GM12873 (cell line): ENCODE measurements around the gene PPP4R3A.

Experiments
- TF ChIP-seq, protein P1 (sequence below): IDR thresholded peaks from 2 replicates; pipeline ENCODE4 v1.5.1; 2012; ENCODE audit warnings: low read depth, mild to moderate bottlenecking, moderate library complexity, low read length, control low read depth; ENCODE audit not compliant: insufficient read depth; ENCODE audit errors: missing control alignments

Gene PPP4R3A

DNA sequence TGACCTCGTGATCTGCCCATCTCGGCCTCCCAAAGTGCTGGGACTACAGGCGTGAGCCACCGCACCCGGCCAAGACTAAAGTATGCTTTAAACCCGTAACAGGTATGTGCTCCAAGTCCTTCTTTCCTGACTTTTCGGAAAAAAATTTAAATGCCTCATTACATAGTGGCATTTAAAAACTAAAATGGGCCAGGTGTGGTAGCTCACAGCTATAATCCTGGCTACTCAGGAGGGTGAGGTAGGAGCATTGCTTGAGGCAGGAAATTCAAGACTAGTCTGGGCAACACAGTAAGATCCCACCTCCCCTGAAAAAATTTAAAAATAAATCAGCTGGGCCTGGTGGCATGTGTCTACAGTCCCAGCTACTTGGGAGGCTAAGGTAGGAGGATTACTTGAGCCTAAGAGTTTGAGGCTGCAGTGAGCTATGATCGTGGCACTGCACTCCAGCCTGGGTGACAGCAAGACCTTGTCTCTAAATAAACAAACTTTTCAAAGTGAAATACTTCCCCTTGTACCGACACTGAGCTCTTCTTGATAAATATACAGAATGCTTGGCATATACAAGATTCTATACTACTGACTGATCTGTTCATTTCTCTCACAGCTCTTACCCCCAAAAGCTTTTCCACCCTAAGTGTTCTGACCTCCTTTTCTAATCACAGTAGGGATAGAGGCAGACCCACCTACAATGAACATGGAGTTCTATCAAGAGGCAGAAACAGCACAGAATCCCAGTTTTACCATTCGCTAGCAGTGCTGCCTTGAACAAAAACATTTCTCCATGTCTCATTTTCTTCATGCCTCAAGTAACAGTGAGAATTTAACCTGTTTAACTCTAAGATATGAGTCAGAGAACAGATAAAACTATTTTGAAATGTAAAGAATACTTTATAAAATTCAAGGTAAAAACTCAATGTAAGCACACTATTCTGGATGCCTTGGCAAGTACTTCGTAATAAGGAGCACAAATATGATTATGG, 7.9 kb downstream of the PPP4R3A start:
- TF ChIP-seq, protein P1, sequence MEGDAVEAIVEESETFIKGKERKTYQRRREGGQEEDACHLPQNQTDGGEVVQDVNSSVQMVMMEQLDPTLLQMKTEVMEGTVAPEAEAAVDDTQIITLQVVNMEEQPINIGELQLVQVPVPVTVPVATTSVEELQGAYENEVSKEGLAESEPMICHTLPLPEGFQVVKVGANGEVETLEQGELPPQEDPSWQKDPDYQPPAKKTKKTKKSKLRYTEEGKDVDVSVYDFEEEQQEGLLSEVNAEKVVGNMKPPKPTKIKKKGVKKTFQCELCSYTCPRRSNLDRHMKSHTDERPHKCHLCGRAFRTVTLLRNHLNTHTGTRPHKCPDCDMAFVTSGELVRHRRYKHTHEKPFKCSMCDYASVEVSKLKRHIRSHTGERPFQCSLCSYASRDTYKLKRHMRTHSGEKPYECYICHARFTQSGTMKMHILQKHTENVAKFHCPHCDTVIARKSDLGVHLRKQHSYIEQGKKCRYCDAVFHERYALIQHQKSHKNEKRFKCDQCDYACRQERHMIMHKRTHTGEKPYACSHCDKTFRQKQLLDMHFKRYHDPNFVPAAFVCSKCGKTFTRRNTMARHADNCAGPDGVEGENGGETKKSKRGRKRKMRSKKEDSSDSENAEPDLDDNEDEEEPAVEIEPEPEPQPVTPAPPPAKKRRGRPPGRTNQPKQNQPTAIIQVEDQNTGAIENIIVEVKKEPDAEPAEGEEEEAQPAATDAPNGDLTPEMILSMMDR, result no peak

GRCh38 chr14:91501348-91501747, 8.8 kb downstream of the PPP4R3A start:
- TF ChIP-seq, protein P1, result no peak

GRCh38 chr14:91496790-91497189, 13.3 kb downstream of the PPP4R3A start:
- TF ChIP-seq, protein P1, result no peak

GRCh38 chr14:91493169-91493568, 16.9 kb downstream of the PPP4R3A start:
- TF ChIP-seq, protein P1, result no peak

- TF ChIP-seq, protein P1, result no peak
These were observed 25.4 kb downstream of the PPP4R3A start for GRCh38 chr14:91484744-91485143.

- TF ChIP-seq, protein P1, result peak; percentile 13
These were observed 25.9 kb downstream of the PPP4R3A start for GRCh38 chr14:91484186-91484585.

GRCh38 chr14:91482263-91483013, 27.7 kb downstream of the PPP4R3A start:
- TF ChIP-seq, protein P1, result no peak
